ENCODE data around the gene ZNF620. TPM values are rescaled to one million over a fixed set of nuclear protein-coding genes. Genes with fewer than 3 reads are reported as not detected.
"Not testable (repeated sequence)": the region's sequence is repeated elsewhere in the genome, so short reads cannot be mapped to it uniquely, and the experiment has no call there.

ZNF620 gene
- total RNA-seq, 1 donor from 2014 or later = 1.0 TPM

GRCh38 chr3:40562482-40562881, 56.6 kb downstream of the ZNF620 start:
- DNase-seq; intact Hi-C loops (cut with DNase I); ATAC-seq (ENCODE audit: poor library complexity): not testable (repeated sequence)

- ATAC-seq (ENCODE audit: poor library complexity); intact Hi-C loops (cut with DNase I); DNase-seq: not testable (repeated sequence)
Measured at GRCh38 chr3:40565629-40566028, 59.8 kb downstream of the ZNF620 start.

GRCh38 chr3:40566694-40567093, 60.9 kb downstream of the ZNF620 start:
- DNase-seq = no peak
- intact Hi-C loops (cut with DNase I) = no loop called here
- no peak for ATAC-seq (ENCODE audit: poor library complexity)

Other genes with a start within 250 kb of the ZNF620 start
- gene EIF1B, start 196.3 kb upstream of the ZNF620 start, total RNA-seq = 339 TPM
- gene ENTPD3, start 118.9 kb upstream of the ZNF620 start, total RNA-seq = 0.30 TPM
- gene RPL14, start 48.7 kb upstream of the ZNF620 start, total RNA-seq = 992 TPM
- gene ZNF619, start 28.9 kb upstream of the ZNF620 start, total RNA-seq = 3.9 TPM
- 9.3 TPM for gene ZNF621, start 18.9 kb downstream of the ZNF620 start, total RNA-seq